ENCODE data around the gene EXOSC5.

- TF ChIP-seq TAF1 (IDR thresholded peaks at IDR 0.05; ENCODE audit: low read depth, low read length) (no peak), POLR2A (IDR thresholded peaks at IDR 0.05; ENCODE audit: low read depth, low read length) (no peak), SPI1 (IDR thresholded peaks at IDR 0.05; ENCODE audit: low read depth, low read length) (no peak), POLR2AphosphoS5 (IDR thresholded peaks at IDR 0.05; ENCODE audit: low read depth, low read length) (no peak), PAX5 (IDR thresholded peaks at IDR 0.05; ENCODE audit: insufficient read depth, low read length, severe bottlenecking) (no peak), POU2F2 (IDR thresholded peaks at IDR 0.05; ENCODE audit: low read depth, low read length) (no peak)
These were observed 20.7 kb downstream of the EXOSC5 start, which contains the start of gene TMEM91 for GRCh38 chr19:41376241-41376997.

Data from GM12891 (cell line).